CD14-positive monocyte (primary cell): ENCODE results near the gene LAMB3. TPM values are rescaled to one million over a fixed set of nuclear protein-coding genes. Genes with fewer than 3 reads are reported as not detected.

Experiments used
- DNase-seq, 3 donors: peaks; one replicate each; pipeline ENCODE4 v3.0.0-alpha.2; 2011 to 2022
- H2AFZ ChIP-seq: 2 replicates; pipeline ENCODE4 v1.6.0; 2012; ENCODE audit warnings: mild to moderate bottlenecking, low read depth, low read length, inconsistent platforms; ENCODE audit not compliant: insufficient read depth, poor library complexity, severe bottlenecking
- H3K27ac ChIP-seq, 2 donors: 1 replicate in 1 of 2; 2 replicates in 1 of 2; pipeline ENCODE4 v1.5.1; 2012 to 2013; ENCODE audit warnings: low read length in 2 of 2, control low read depth in 1 of 2, inconsistent platforms in 1 of 2, low read depth in 1 of 2, mild to moderate bottlenecking in 1 of 2
- H3K27me3 ChIP-seq, 2 donors: one replicate each; pipeline versions ENCODE4 v1.6.0 to v1.6.1; 2011 to 2013; ENCODE audit warnings: low read length in 2 of 2; ENCODE audit not compliant: control insufficient read depth in 2 of 2, insufficient read depth in 2 of 2
- H3K36me3 ChIP-seq, 2 donors: replicated peaks in 1 of 2; 1 replicate in 1 of 2; 2 replicates in 1 of 2; pipeline versions ENCODE4 v1.5.1 to v1.6.1; 2012 to 2013; ENCODE audit warnings: low read length in 2 of 2, control low read depth in 1 of 2, inconsistent platforms in 1 of 2, mild to moderate bottlenecking in 1 of 2; ENCODE audit not compliant: insufficient read depth in 2 of 2, control insufficient read depth in 1 of 2
- H3K4me1 ChIP-seq, 2 donors: 1 replicate in 1 of 2; 2 replicates in 1 of 2; pipeline versions ENCODE4 v1.5.1 to v1.6.1; 2012 to 2013; ENCODE audit warnings: low read length in 2 of 2, control low read depth in 1 of 2, inconsistent platforms in 1 of 2, mild to moderate bottlenecking in 1 of 2, moderate library complexity in 1 of 2; ENCODE audit not compliant: insufficient read depth in 2 of 2, control insufficient read depth in 1 of 2
- H3K4me2 ChIP-seq: replicated peaks from 2 replicates; pipeline ENCODE3; 2012; ENCODE audit warnings: low read length, moderate library complexity, mild to moderate bottlenecking; ENCODE audit not compliant: poor library complexity, severe bottlenecking; ENCODE audit errors: extremely low read depth
- H3K4me3 ChIP-seq, 3 experiments: fragments of 200-600 bp in 1 of 3; sonication (generic) in 1 of 3; replicated peaks in 1 of 3; 1 replicate in 2 of 3; 2 replicates in 1 of 3; pipeline ENCODE4 v1.5.1; 2011 to 2013; ENCODE audit warnings: low read length in 3 of 3, mild to moderate bottlenecking in 3 of 3, control low read depth in 2 of 3, low read depth in 2 of 3, inconsistent platforms in 1 of 3, moderate library complexity in 1 of 3
- H3K79me2 ChIP-seq: 2 replicates; pipeline ENCODE4 v1.6.0; 2012; ENCODE audit warnings: mild to moderate bottlenecking, control low read depth, inconsistent platforms, low read length, moderate library complexity; ENCODE audit not compliant: insufficient read depth
- H3K9ac ChIP-seq: 2 replicates; pipeline ENCODE4 v1.6.0; 2017; ENCODE audit warnings: low read length, mild to moderate bottlenecking; ENCODE audit not compliant: insufficient read depth, poor library complexity, severe bottlenecking
- H3K9me3 ChIP-seq, 2 donors: replicated peaks in 1 of 2; 1 replicate in 1 of 2; 2 replicates in 1 of 2; pipeline versions ENCODE4 v1.5.1 to v1.6.1; 2012 to 2013; ENCODE audit warnings: low read length in 2 of 2, control low read depth in 1 of 2; ENCODE audit not compliant: control insufficient read depth in 1 of 2, insufficient read depth in 1 of 2
- H4K20me1 ChIP-seq: 2 replicates; pipeline ENCODE4 v1.6.0; 2012; ENCODE audit warnings: mild to moderate bottlenecking, low read length, control low read depth, moderate library complexity; ENCODE audit not compliant: insufficient read depth
- H3K27ac Mint-ChIP-seq, 7 donors: one replicate each; pipeline ENCODE4 v1.8.0; 2020; ENCODE audit warnings: mild to moderate bottlenecking in 7 of 7, mixed read lengths in 7 of 7, moderate library complexity in 6 of 7, inconsistent platforms in 2 of 7
- H3K27me3 Mint-ChIP-seq, 3 donors: one replicate each; pipeline ENCODE4 v1.8.0; 2021 to 2022; ENCODE audit warnings: low read depth in 3 of 3, mild to moderate bottlenecking in 3 of 3, mixed read lengths in 3 of 3, moderate library complexity in 3 of 3, inconsistent platforms in 1 of 3
- H3K36me3 Mint-ChIP-seq, 2 donors: one replicate each; pipeline ENCODE4 v1.8.0; 2020; ENCODE audit warnings: mixed read lengths in 2 of 2, inconsistent platforms in 1 of 2, mild to moderate bottlenecking in 1 of 2
- H3K4me1 Mint-ChIP-seq: one replicate; pipeline ENCODE4 v1.8.0; 2020; ENCODE audit warnings: mild to moderate bottlenecking, mixed read lengths
- H3K4me3 Mint-ChIP-seq, 2 donors: one replicate each; pipeline ENCODE4 v1.8.0; 2020; ENCODE audit warnings: mild to moderate bottlenecking in 2 of 2, mixed read lengths in 2 of 2, moderate library complexity in 1 of 2
- H3K9me3 Mint-ChIP-seq, 7 donors: one replicate each; pipeline ENCODE4 v1.8.0; 2020 to 2022; ENCODE audit warnings: mixed read lengths in 7 of 7, mild to moderate bottlenecking in 6 of 7, moderate library complexity in 6 of 7, inconsistent platforms in 2 of 7
- CTCF ChIP-seq: fragments of 200-600 bp; IDR thresholded peaks from one replicate; pipeline ENCODE4 v1.8.0; 2022; ENCODE audit warnings: antibody characterized with exemption, mild to moderate bottlenecking
- WGBS: methylation state at CpG from one replicate; pipeline ENCODE4 v1.1.5; 2013; ENCODE audit warnings: missing lambda C conversion rate; ENCODE audit not compliant: insufficient coverage; 5-methylcytosine and 5-hydroxymethylcytosine counted together
- intact Hi-C, 2 donors: fragments of 100-400 bp; cut with micrococcal nuclease; formaldehyde crosslinking; loops; one replicate each; pipeline versions ENCODE4 v1.15.0 to v1.15.1; 2023
- polyA plus RNA-seq, 3 donors: library from polyadenylated mRNA; depleted of rRNA in 1 of 3; unstranded in 2 of 3; stranded (reverse) in 1 of 3; fragments of 300-500 nt in 2 of 3; fragments of >200 nt in 1 of 3; fragmentation: Illumina TruSeq in 2 of 3; gene quantifications; 1 replicate in 2 of 3; 2 replicates in 1 of 3; pipeline ENCODE4 v1.2.3, GENCODE V29; 2012 to 2021

Gene LAMB3
- polyA plus RNA-seq, 3 donors: 0.29 to 0.67 (median 0.30) TPM

GRCh38 chr1:209584231-209584672 is 68.0 kb downstream of the LAMB3 start:
- no peaks in the 10 kb centered on the region for H4K20me1 ChIP-seq
- H3K9me3 Mint-ChIP-seq: peaks cover 0 to 2% (median 0%) of the 10 kb centered on the region in 7 donors
- no peak overlapping the region for H3K9ac ChIP-seq
- H3K9me3 ChIP-seq: no peaks in the 10 kb centered on the region
- peaks cover 3 to 19% (median 6%) of the 10 kb centered on the region in 3 donors for H3K27me3 Mint-ChIP-seq
- 57% methylated on average over 11 of the region's 13 CpGs for WGBS
- no peaks in the 10 kb centered on the region for H3K36me3 ChIP-seq
- peaks cover 39 to 51% of the 10 kb centered on the region in 2 donors for H3K27me3 ChIP-seq
- H3K27ac Mint-ChIP-seq: no peak overlapping the region
- H3K79me2 ChIP-seq: no peaks in the 10 kb centered on the region
- TF ChIP-seq CTCF: no peak
- H3K36me3 Mint-ChIP-seq: no peaks in the 10 kb centered on the region
- H3K4me1 ChIP-seq: no peaks in the 10 kb centered on the region
- H2AFZ ChIP-seq: no peak overlapping the region
- no peak for DNase-seq
- peaks cover 5% of the 10 kb centered on the region for H3K4me1 Mint-ChIP-seq
- no peak overlapping the region for H3K27ac ChIP-seq
- intact Hi-C loops: no loop called here
- H3K4me3 ChIP-seq: no peak overlapping the region
- H3K4me2 ChIP-seq: no peak overlapping the region
- no peak overlapping the region for H3K4me3 Mint-ChIP-seq

DNA sequence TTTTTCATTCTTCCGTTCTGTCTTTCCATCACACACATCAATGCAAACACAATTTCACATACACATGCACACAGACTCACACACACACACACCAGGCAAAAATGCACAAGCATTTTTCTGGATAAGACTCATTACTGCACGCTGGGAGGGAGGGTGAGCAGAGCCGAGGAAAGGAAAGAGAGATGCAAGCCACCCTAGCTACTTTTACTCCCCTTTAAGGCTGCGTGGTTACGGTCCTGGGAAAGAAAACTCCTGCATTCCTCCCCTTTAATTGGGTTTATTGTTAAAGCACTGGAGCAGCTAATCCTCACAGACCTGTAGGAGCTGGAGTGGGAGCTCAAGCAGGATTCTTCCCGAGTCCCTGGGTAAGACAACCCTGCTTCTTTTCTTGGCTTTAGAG is 68.8 kb downstream of the LAMB3 start, which contains the start of gene CAMK1G:
TSS of gene CAMK1G (plus strand) at position 307 of the 400 bp plus-strand sequence. CDS start 11,270 bp downstream, outside the sequence.
- Histone ChIP-seq H3K9ac (no peak within 1 kb of the TSS), H3K79me2 (no peaks in the 10 kb centered on the region), H3K4me3 (no peak within 1 kb of the TSS), H4K20me1 (no peaks in the 10 kb centered on the region), H3K4me1 (no peaks in the 10 kb centered on the region), H3K9me3 (no peaks in the 10 kb centered on the region), H3K36me3 (no peaks in the 10 kb centered on the region), H3K27ac (no peak within 1 kb of the TSS), H3K27me3 (peaks cover 39 to 56% of the 10 kb centered on the region in 2 donors), H2AFZ (no peak within 1 kb of the TSS), H3K4me2 (no peak within 1 kb of the TSS)
- intact Hi-C loops: no loop called here
- TF ChIP-seq CTCF: no peak
- no peak within 1 kb of the TSS for H3K4me3 Mint-ChIP-seq
- WGBS: 20% methylated on average over 1 of the region's 6 CpGs
- DNase-seq: no peak
- no peaks in the 10 kb centered on the region for H3K36me3 Mint-ChIP-seq
- no peak within 1 kb of the TSS for H3K27ac Mint-ChIP-seq
- H3K9me3 Mint-ChIP-seq: peaks cover 0 to 2% (median 0%) of the 10 kb centered on the region in 7 donors
- H3K4me1 Mint-ChIP-seq: peaks cover 5% of the 10 kb centered on the region
- peaks cover 3 to 14% (median 5%) of the 10 kb centered on the region in 3 donors for H3K27me3 Mint-ChIP-seq
